Measurements from ENCODE around the gene PKD1. TPM values are rescaled to one million over a fixed set of nuclear protein-coding genes. Genes with fewer than 3 reads are reported as not detected.
"Not testable (repeated sequence)": the region's sequence is repeated elsewhere in the genome, so short reads cannot be mapped to it uniquely, and the experiment has no call there.

Gene PKD1
- total RNA-seq, 1 donor from 2014 or later: 183 TPM

DNA sequence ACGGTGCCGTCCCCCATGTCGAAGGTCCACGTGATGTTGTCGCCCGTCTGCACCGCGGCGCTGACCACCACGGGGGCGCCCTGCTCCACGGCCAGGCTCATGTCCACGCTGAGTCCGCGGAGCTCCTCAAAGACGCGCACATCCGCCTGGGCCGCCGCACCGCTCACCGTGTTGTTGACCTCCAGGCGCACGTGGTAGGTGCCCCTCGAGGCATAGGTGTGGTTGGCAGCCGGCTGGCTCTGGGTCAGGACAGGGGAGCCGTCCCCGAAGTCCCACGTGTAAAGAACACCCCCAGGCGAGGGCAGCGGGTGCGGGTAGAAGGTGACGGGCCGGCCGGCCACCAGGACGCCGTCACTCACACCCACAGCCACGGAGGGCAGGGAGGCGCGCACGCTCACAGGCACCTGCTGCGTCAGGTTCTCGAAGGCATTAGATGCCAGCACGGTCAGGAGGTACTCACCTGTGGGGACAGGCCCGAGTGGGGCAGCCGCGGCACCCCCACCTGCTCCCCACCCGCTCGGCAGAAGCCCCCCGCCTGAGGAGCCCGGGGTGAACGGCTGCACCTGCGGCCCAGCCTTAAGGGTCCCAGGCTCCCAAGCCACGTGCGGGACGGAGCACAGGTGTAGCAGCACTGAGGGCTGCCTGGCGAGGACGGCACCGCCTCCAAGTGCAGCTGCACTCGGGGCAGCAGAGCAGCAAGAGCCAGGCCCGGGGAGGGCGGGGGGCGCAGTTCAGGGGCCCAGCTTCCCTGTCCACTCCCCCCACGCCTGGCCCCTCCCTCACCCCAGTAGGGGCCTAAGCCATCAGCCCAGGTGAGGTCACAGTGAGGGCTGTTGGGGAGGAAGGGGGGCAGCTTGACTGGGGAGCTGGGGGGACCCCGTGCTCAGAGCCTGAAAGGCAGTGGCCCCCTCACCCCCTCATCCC, 24.0 kb downstream of the PKD1 start:
- not testable (repeated sequence) for H3K27me3 Mint-ChIP-seq (ENCODE audit: low read depth); DNase-seq (ENCODE audit: low spot score in 2 of 2, unreplicated experiment in 2 of 2); H3K36me3 Mint-ChIP-seq; H3K4me3 Mint-ChIP-seq; H3K4me1 Mint-ChIP-seq; H3K9me3 Mint-ChIP-seq; H3K27ac Mint-ChIP-seq

DNA sequence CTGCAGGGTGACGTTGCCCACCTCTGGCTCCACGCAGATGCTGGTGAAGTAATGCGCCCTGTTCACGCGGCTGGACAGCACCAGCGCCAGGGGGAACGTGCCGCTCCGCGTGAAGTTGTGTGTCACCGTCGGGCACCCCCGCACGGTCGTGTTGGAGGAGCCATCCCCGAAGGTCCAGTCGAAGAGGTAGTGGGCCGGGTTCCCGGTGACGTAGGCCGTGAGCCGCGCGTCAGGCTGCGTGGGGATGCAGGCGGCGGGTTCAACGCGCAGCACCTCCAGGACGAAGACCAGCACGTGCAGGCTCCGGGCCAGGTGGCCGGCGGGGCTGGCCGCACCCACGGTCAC, 24.7 kb downstream of the PKD1 start:
- not testable (repeated sequence) for H3K9me3 Mint-ChIP-seq; H3K4me3 Mint-ChIP-seq; H3K27ac Mint-ChIP-seq; H3K36me3 Mint-ChIP-seq; DNase-seq (ENCODE audit: low spot score in 2 of 2, unreplicated experiment in 2 of 2); H3K4me1 Mint-ChIP-seq; H3K27me3 Mint-ChIP-seq (ENCODE audit: low read depth)

DNA sequence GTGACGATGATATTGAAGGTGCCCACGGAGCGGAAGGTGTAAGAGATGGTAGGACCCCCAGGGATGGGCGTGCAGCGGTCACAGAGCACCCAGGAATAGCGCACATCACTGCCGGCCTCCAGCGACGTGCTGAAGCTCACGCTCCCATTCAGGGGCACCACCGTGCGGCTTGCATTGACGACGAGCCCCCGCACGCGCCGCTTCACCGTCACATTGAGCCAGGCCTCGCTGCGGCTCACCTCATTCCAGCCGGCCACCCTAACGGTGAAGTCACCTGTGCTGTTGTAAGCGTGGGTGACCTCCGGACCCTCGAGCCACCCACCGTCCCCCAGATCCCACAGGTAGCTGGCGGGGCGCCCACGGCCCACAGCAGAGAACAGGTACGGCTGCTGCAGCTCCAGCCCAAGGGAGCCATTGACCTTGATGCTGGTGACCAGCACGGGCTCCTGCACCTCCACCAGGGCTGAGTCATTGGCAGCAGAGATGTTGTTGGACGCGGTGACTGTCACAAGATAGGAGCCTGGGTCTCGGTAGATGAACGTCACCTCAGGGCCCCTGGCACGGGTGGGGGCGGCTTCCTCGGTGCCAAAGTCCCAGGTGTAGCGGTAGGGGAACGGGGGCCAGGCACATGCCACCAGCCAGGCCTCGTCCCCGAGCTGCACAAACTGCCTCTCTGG, 25.2 kb downstream of the PKD1 start:
- H3K9me3 Mint-ChIP-seq; H3K36me3 Mint-ChIP-seq; H3K4me3 Mint-ChIP-seq; DNase-seq (ENCODE audit: low spot score in 2 of 2, unreplicated experiment in 2 of 2); H3K4me1 Mint-ChIP-seq; H3K27ac Mint-ChIP-seq; H3K27me3 Mint-ChIP-seq (ENCODE audit: low read depth): not testable (repeated sequence)

DNA sequence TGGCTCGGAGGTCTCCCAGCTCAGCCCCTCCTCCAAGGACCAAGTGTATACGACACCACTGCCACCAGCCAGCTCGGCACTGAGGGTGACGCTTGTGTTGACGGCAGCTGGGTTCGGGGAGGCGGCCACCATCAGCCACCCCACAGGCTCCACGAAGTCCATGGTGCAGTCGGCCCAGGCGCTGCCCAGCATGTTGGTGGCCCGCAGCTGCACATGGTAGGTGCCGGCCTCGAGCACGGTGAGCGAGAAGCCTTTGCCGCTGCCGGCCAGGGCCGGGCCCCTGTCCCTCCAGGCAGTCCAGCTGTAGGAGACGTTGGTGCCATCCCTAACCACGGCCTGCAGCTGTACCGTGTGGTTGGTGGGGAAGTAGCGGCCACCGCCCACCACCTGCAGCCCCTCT, 25.8 kb downstream of the PKD1 start:
- not testable (repeated sequence) for H3K4me1 Mint-ChIP-seq; H3K27me3 Mint-ChIP-seq (ENCODE audit: low read depth); H3K4me3 Mint-ChIP-seq; H3K36me3 Mint-ChIP-seq; H3K27ac Mint-ChIP-seq; DNase-seq (ENCODE audit: low spot score in 2 of 2, unreplicated experiment in 2 of 2); H3K9me3 Mint-ChIP-seq

DNA sequence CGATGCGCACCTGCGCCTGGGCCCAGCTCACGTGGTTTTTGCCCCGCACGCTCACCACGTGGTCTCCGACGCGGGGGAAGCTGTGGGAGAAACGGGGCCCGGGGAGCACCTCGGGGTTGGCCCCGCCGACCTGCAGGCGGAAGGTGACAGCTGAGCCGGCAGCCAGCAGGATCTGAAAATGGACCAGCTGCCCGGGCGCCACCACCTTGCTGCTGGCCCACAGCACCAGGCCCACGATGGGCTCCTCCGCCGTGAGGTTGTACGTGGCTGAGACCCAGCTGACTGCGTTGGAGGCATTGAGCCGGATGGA, 26.5 kb downstream of the PKD1 start:
- not testable (repeated sequence) for H3K4me1 Mint-ChIP-seq; H3K27ac Mint-ChIP-seq; H3K4me3 Mint-ChIP-seq; H3K9me3 Mint-ChIP-seq; H3K27me3 Mint-ChIP-seq (ENCODE audit: low read depth); H3K36me3 Mint-ChIP-seq; DNase-seq (ENCODE audit: low spot score in 2 of 2, unreplicated experiment in 2 of 2)

- not testable (repeated sequence) for H3K4me3 Mint-ChIP-seq; DNase-seq (ENCODE audit: low spot score in 2 of 2, unreplicated experiment in 2 of 2); H3K4me1 Mint-ChIP-seq; H3K27me3 Mint-ChIP-seq (ENCODE audit: low read depth); H3K36me3 Mint-ChIP-seq; H3K9me3 Mint-ChIP-seq; H3K27ac Mint-ChIP-seq
Measured at GRCh38 chr16:2108446-2109270, 27.0 kb downstream of the PKD1 start.

- H3K9me3 Mint-ChIP-seq; DNase-seq (ENCODE audit: low spot score in 2 of 2, unreplicated experiment in 2 of 2); H3K27me3 Mint-ChIP-seq (ENCODE audit: low read depth); H3K4me3 Mint-ChIP-seq; H3K4me1 Mint-ChIP-seq; H3K36me3 Mint-ChIP-seq; H3K27ac Mint-ChIP-seq: not testable (repeated sequence)
Measured at GRCh38 chr16:2107791-2108125, 27.9 kb downstream of the PKD1 start.

DNA sequence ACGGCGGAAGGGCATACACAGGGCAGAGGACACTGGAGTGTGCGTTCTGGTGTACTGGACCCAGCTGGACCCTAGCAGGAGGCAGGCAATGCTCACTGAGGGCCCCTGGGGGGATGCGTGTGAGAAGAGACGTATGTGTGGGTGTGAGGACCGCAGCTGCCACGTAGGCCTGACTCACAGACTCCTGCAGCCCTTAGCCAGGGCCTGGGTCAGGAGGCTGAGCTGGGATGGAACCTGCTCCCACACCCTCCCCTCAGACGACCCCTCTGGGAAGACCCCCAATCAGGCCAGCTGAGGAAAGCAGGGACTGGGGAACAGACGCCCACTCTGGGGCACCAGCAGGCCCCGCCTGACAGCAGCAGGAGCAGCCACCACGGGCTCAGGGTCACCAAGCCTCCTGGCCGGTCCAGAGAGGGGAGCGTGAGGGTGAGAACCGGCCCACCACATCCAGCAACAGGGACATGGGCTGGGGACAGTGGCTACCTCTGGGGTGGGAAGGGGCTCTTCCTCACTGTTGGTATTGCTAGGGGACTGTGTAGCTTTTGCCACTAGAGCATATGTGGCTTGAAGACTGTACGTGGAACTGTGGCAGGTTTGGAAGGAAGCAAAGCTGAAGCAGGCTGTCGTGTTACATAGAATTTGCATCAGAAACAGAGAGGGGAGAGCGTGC, 28.4 kb downstream of the PKD1 start:
- not testable (repeated sequence) for DNase-seq (ENCODE audit: low spot score in 2 of 2, unreplicated experiment in 2 of 2); H3K4me3 Mint-ChIP-seq; H3K27ac Mint-ChIP-seq; H3K27me3 Mint-ChIP-seq (ENCODE audit: low read depth); H3K9me3 Mint-ChIP-seq; H3K36me3 Mint-ChIP-seq; H3K4me1 Mint-ChIP-seq

DNA sequence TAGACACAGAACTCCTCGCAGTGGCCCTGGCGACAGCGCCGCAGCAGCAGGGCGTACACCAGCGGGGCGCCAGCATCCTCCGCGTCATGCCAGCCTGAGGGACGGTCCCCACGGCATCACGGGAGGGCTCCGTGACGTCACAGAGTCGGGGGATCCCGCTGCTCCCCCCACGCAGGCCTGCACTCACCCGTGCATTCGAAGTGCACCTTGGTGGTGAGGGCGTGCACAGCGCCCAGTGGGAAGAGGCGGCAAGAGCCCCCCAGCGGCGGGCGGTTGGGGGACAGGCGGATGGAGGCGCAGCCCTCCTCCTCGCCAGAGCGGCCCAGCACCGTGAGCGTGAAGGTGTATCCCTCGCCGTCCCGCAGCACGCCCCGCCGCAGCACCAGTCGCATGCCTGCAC, 29.5 kb downstream of the PKD1 start:
- H3K27me3 Mint-ChIP-seq (ENCODE audit: low read depth); H3K4me3 Mint-ChIP-seq; H3K36me3 Mint-ChIP-seq; H3K27ac Mint-ChIP-seq; H3K9me3 Mint-ChIP-seq; H3K4me1 Mint-ChIP-seq; DNase-seq (ENCODE audit: low spot score in 2 of 2, unreplicated experiment in 2 of 2): not testable (repeated sequence)

- not testable (repeated sequence) for H3K27ac Mint-ChIP-seq; H3K9me3 Mint-ChIP-seq; H3K4me1 Mint-ChIP-seq; H3K36me3 Mint-ChIP-seq; H3K27me3 Mint-ChIP-seq (ENCODE audit: low read depth); H3K4me3 Mint-ChIP-seq; DNase-seq (ENCODE audit: low spot score in 2 of 2, unreplicated experiment in 2 of 2)
Measured at GRCh38 chr16:2105769-2106168, 29.9 kb downstream of the PKD1 start.

DNA sequence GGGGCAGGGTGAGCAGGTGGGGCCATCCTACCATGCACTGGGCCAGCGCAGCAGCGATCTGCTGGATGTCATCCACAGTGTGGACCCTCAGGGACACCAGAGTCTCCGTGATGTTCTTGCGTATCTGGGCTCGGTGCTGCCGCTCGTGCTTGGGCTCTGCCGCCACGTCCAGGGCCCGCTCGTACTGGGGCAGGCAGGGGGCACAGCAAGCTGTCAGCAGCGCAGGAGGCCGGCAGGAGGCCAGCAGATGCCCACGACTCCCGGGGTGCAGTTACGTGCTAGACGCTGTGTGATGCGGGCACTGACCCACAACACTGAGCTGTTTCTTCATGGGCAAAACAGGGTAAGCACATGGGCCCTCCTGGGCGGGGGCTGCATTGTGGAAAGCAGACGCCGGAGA, 30.4 kb downstream of the PKD1 start:
- H3K4me1 Mint-ChIP-seq, H3K4me3 Mint-ChIP-seq: not testable (repeated sequence)

DNA sequence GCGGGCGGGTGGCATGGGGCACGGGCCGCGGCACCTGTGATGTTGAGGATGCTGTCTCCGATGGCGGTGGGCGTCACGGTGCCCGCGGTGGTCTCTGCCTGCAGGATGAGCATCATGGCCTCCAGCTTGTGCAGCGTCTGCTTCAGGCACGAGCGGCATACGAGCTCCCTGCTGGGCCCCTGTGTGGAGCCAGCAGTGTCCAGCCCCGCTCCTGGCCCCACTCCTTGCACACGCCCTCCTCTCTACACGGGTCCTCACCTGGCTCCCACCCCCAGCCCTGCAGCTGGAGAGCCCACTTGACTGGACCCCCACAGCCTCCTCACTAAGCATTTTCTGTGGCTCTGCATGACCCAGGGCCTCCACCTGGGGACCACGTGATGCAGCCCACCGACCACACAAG, 31.2 kb downstream of the PKD1 start:
- not testable (repeated sequence) for DNase-seq (ENCODE audit: low spot score in 2 of 2, unreplicated experiment in 2 of 2); H3K27ac Mint-ChIP-seq; H3K9me3 Mint-ChIP-seq; H3K4me3 Mint-ChIP-seq; H3K27me3 Mint-ChIP-seq (ENCODE audit: low read depth); H3K36me3 Mint-ChIP-seq; H3K4me1 Mint-ChIP-seq

More for the DNA sequence above, 30.4 kb downstream of the PKD1 start:
- not testable (repeated sequence) for H3K9me3 Mint-ChIP-seq; H3K36me3 Mint-ChIP-seq; DNase-seq (ENCODE audit: low spot score in 2 of 2, unreplicated experiment in 2 of 2); H3K27ac Mint-ChIP-seq; H3K27me3 Mint-ChIP-seq (ENCODE audit: low read depth)

Measured in mesothelial cell of epicardium (in vitro differentiated cells).